A673 (cell line): Measurements from ENCODE around the gene ZNF512B. TPM values are rescaled to one million over a fixed set of nuclear protein-coding genes. Genes with fewer than 3 reads are reported as not detected.
A peak's percentile ranks its signal among the peaks of the same experiment; 100 is the strongest.

Source experiments
- BruUV-seq: library from RNA; stranded (reverse); fragments of 400-500 nt; replicated peaks from 2 replicates; lab custom pipeline; 2021; lab: Mats Ljungman, UMichigan
- CTCF ChIA-PET: fragments of 300-600 bp; sonication (Branson Sonifier 250); formaldehyde crosslinking; loops from one replicate; lab custom pipeline; 2022; ENCODE audit warnings: antibody characterized with exemption; lab: Charles Lee
- POLR2A ChIA-PET: fragments of 300-600 bp; sonication (Branson Sonifier 250); formaldehyde crosslinking; loops from one replicate; lab custom pipeline; 2022; ENCODE audit warnings: antibody characterized with exemption; ENCODE audit not compliant: low non-redundant PET; lab: Charles Lee
- DNase-seq: peaks from one replicate; pipeline ENCODE4 v3.0.0-alpha.2; 2015; ENCODE audit warnings: low spot score
- H3K27ac ChIP-seq: fragments of 200-600 bp; sonication (generic); 2 replicates; pipeline ENCODE4 v1.5.1; 2016; ENCODE audit warnings: mixed run types, low read depth, mild to moderate bottlenecking, mixed read lengths, antibody characterized with exemption, low read length; ENCODE audit not compliant: poor library complexity, severe bottlenecking
- H3K27me3 ChIP-seq: fragments of 200-600 bp; sonication (generic); replicated peaks from 2 replicates; pipeline ENCODE4 v1.6.1; 2017; ENCODE audit warnings: mixed run types, low read depth, mild to moderate bottlenecking, mixed read lengths, antibody characterized with exemption, low read length; ENCODE audit not compliant: insufficient read depth, poor library complexity
- H3K36me3 ChIP-seq: fragments of 200-600 bp; sonication (generic); 2 replicates; pipeline ENCODE4 v1.6.1; 2016; ENCODE audit warnings: mixed run types, mild to moderate bottlenecking, mixed read lengths, antibody characterized with exemption, low read length; ENCODE audit not compliant: insufficient read depth, poor library complexity, severe bottlenecking
- H3K4me1 ChIP-seq: fragments of 200-600 bp; sonication (generic); 2 replicates; pipeline ENCODE4 v1.6.1; 2017; ENCODE audit warnings: mixed run types, mild to moderate bottlenecking, mixed read lengths, antibody characterized with exemption, low read length; ENCODE audit not compliant: insufficient read depth, poor library complexity, severe bottlenecking
- H3K4me3 ChIP-seq: fragments of 200-600 bp; sonication (generic); 2 replicates; pipeline ENCODE4 v1.5.1; 2016; ENCODE audit warnings: low read depth, mixed run types, mild to moderate bottlenecking, mixed read lengths, low read length; ENCODE audit not compliant: poor library complexity, severe bottlenecking
- H3K9me3 ChIP-seq: fragments of 200-600 bp; sonication (generic); 2 replicates; pipeline ENCODE4 v1.6.1; 2016; ENCODE audit warnings: mixed run types, low read depth, mild to moderate bottlenecking, mixed read lengths, antibody characterized with exemption, low read length; ENCODE audit not compliant: poor library complexity, severe bottlenecking
- CTCF ChIP-seq: fragments of 300-800, 200-600 bp; sonication (generic); conservative IDR thresholded peaks from 2 replicates; pipeline ENCODE4 v1.5.1; 2017; ENCODE audit warnings: low read depth, mild to moderate bottlenecking, antibody characterized with exemption, low read length, moderate library complexity, mixed read lengths
- EZH2 ChIP-seq: fragments of 200-600 bp; sonication (generic); IDR thresholded peaks from 2 replicates; pipeline ENCODE4 v1.6.1; 2017; ENCODE audit warnings: borderline replicate concordance, low read depth, mild to moderate bottlenecking, mixed read lengths, antibody characterized with exemption, low read length; ENCODE audit not compliant: poor library complexity, severe bottlenecking
- intact Hi-C: fragments of 100-400 bp; cut with micrococcal nuclease; formaldehyde crosslinking; loops from one replicate; pipeline ENCODE4 v1.10.0; 2022; ENCODE audit not compliant: unreplicated experiment
- total RNA-seq: library from RNA; stranded (reverse); gene quantifications from 2 replicates; pipeline ENCODE4 v1.2.3, GENCODE V29; 2021

The ZNF512B gene
- total RNA-seq, 1 experiment from 2014 or later, result 28.9 TPM

- POLR2A ChIA-PET, result no interaction called here
Observed at GRCh38 chr20:63982937-63983336, 13.2 kb upstream of the ZNF512B start.

GRCh38 chr20:63980806-63981728, 11.3 kb upstream of the ZNF512B start, which contains the start of gene PRPF6:
Gene PRPF6 (plus strand): TSS chr20:63981132. CDS start chr20:63981246, 114 bp downstream.
- H3K27ac ChIP-seq, result peak within 1 kb of the TSS; percentile 94
- DNase-seq, result peak; percentile 99
- peaks cover 24% of the 10 kb centered on the region for H3K36me3 ChIP-seq
- BruUV-seq, result no TSS peak
- TF ChIP-seq CTCF (peak; percentile 95), EZH2 (no peak)
- no peaks in the 10 kb centered on the region for H3K9me3 ChIP-seq
- H3K4me3 ChIP-seq, result peak within 1 kb of the TSS; percentile 100
- intact Hi-C loops, result no loop called here
- H3K4me1 ChIP-seq, result peaks cover 23% of the 10 kb centered on the region
- ChIA-PET POLR2A (interaction anchor here (0.6 kb wide), 2 partner anchors 11 to 16 kb away, joined by 4 to 7 read pairs; no protein-coding TSS in a partner anchor), CTCF (interaction anchor here (0.5 to 1.0 kb wide), 8 partner anchors 10 to 1354 kb away, joined by 3 to 9 read pairs (median 3); no protein-coding TSS in a partner anchor)
- no peaks in the 10 kb centered on the region for H3K27me3 ChIP-seq

More at GRCh38 chr20:63982937-63983336, 13.2 kb upstream of the ZNF512B start:
- Histone ChIP-seq H3K27ac (no peak overlapping the region), H3K4me3 (no peak overlapping the region), H3K4me1 (peaks cover 21% of the 10 kb centered on the region), H3K9me3 (no peaks in the 10 kb centered on the region), H3K36me3 (peaks cover 32% of the 10 kb centered on the region), H3K27me3 (no peaks in the 10 kb centered on the region)
- no TSS peak for BruUV-seq
- CTCF ChIA-PET, result no interaction called here
- no peak for DNase-seq
- intact Hi-C loops, result no loop called here
- TF ChIP-seq CTCF (no peak), EZH2 (no peak)

GRCh38 chr20:63980317-63980805, 10.6 kb upstream of the ZNF512B start:
- Histone ChIP-seq H3K36me3 (peaks cover 17% of the 10 kb centered on the region), H3K27me3 (no peaks in the 10 kb centered on the region), H3K9me3 (no peaks in the 10 kb centered on the region), H3K4me1 (peaks cover 23% of the 10 kb centered on the region), H3K27ac (peak overlapping the region; percentile 94), H3K4me3 (peak overlapping the region; percentile 100)
- ChIA-PET CTCF (interaction anchor here (0.5 to 1.0 kb wide), 8 partner anchors 10 to 1354 kb away, joined by 3 to 9 read pairs (median 3); no protein-coding TSS in a partner anchor), POLR2A (interaction anchor here (0.6 kb wide), 1 partner anchor 16 kb away, joined by 4 read pairs; no protein-coding TSS in a partner anchor)
- intact Hi-C loops, result no loop called here
- TF ChIP-seq EZH2 (no peak), CTCF (no peak)
- no TSS peak for BruUV-seq
- DNase-seq, result no peak
